Colon (tissue), 2 donors: Measurements from ENCODE around the gene SPATA6L.

Experiments
- FAIRE-seq: peaks from 2 replicates; lab custom pipeline; 2012; peaks lifted over from hg19 to GRCh38; lab: Jason Lieb, UNC
- donor health status: control.
- donor health status: control.

Gene SPATA6L, protein sequence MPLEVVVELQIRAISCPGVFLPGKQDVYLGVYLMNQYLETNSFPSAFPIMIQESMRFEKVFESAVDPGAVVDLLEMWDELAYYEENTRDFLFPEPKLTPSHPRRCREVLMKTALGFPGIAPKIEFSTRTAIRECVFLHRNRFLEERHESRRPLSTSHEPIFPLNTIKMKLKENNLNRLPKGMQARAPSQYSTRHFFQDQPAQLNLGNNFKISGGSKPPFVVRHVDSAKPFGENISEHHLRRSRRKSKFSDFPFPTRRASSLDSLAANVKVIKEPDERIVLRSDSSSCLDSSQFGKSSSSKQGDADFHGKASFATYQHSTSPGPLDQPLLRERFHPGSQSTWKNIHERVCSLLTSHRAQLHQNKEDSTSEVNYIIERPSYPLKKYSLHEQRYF

DNA sequence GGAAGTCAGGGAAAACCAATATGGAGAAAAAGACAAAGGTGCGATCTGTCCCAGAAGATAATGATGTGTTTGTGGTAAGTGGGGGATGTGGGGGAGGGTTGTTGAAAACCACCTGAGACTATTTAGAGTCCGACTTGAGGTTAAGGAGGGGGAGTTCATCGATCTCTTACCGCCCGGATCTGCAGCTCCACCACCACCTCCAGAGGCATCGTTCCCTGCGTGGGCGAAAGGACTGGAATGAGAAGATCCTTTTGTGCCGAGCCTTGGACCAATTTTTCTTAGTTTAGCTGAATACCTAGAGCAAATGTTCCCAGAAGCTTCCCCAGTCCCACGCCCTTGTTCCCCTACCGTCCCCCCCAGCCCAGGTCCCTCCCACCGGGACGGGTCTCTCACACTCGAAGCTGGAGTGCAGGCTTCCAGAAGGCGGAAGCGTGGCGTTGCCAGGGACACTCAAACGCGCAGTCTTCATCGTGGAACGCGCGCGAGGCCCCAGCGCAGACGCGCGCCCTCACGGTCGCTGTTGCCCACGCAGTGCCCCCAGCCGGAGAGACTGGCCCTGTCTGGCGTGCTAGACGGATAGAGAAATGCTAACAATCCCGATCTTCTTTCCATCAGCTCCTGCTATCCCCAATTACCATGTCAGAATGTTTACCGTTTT is at the start of gene SPATA6L:
Gene SPATA6L, minus strand, starts transcription at position 439 of the 658 bp plus-strand sequence. Its CDS starts 230 bp downstream, at position 209.
- FAIRE-seq = no peak

DNA sequence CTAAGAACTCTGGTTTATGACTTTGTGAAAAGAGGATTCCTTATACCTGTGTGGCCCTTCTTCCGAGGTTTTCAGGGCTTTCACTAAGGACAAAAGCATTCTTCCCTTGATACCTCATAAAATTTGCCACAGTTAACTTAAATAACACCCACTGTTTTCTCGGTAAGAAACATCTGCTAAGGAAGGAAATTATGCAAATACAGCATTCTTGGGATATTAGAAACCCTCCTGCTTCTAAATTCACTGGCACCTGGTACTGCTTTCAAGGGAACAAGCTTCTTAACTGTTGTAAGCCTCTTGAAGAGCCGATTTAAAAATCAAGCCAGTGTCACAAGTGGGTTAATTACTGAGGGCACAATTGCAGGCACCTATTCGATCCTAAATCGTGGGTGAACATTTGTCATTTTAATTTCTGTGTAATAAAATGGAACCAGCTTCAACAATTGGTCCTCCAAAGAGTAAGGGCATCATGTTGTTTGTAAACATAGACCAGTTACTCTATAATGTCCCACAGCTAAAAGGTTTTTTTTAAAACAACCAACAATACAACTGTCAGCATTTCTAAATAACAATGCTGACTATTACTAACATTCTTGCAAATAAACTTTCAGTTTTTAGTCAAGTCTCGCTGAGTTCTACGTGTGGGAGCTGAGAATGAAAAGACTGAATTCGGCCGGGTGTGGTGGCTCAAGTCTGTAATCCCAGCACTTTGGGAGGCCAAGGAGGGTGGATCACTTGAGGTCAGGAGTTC is 48.2 kb upstream of the SPATA6L start:
- FAIRE-seq = no peak

DNA sequence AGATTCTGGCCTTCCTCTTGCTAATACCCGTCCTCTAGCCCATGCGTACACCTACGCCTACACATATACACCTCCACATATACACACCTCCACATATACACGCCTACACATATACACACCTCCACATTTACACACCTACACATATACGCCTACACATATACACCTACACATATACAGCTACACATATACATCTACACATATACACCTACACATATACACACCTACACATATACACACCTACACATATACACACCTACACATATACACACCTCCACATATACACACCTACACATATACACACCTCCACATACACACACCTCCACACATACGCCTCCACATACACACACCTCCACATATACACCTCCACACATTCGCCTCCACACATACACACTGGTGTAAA is 47.6 kb upstream of the SPATA6L start:
- peak; percentile 33 for FAIRE-seq

- FAIRE-seq = no peak
These were observed 43.1 kb upstream of the SPATA6L start for GRCh38 chr9:4709380-4709779.

- FAIRE-seq = no peak
These were observed 40.8 kb upstream of the SPATA6L start for GRCh38 chr9:4706971-4707622.

GRCh38 chr9:4706021-4706420 is 39.7 kb upstream of the SPATA6L start:
- no peak for FAIRE-seq

- FAIRE-seq = no peak
These were observed 37.8 kb upstream of the SPATA6L start for GRCh38 chr9:4704129-4704528.

- FAIRE-seq = no peak
These were observed 35.2 kb upstream of the SPATA6L start for GRCh38 chr9:4701526-4701925.

DNA sequence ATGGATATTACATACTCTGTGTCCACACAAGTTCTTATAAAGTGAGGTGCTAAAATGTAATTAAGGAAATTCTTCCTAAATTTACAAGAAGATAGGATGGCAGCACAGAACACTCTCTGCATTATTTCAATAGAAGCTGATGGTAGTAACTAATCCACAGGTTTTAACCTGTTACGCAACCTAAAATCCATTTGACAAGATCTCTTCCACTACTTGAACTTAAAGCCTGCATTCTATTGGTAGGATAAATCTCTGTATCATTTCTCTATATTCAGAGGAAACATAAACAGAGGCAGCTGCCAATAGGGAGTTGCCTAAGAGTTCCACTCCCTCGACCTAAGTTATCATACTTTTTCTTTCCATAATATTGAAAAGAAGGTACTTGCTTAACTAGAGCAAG is 34.7 kb upstream of the SPATA6L start:
- FAIRE-seq = no peak

- no peak for FAIRE-seq
These were observed 33.8 kb upstream of the SPATA6L start for GRCh38 chr9:4700091-4700490.

DNA sequence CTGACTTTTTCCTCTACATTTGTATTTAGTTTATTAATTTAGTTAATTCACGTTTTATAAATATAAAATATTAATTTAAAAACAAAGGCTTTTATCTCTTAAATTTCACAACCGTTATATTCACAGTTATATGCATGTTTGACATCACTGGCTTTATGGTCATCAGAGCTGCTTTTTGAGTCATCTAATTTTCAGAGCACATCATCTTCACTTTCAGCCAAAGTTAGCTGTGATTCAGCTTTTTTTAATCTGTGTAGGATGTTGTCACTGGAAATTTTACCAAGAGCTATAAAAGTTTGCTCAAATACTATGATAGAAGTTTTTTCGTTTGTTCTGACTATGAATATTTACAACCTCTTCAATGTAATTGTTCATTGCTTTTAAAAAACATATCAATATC is 25.5 kb upstream of the SPATA6L start:
- no peak for FAIRE-seq

- no peak for FAIRE-seq
These were observed 23.9 kb upstream of the SPATA6L start for GRCh38 chr9:4690144-4690543.

DNA sequence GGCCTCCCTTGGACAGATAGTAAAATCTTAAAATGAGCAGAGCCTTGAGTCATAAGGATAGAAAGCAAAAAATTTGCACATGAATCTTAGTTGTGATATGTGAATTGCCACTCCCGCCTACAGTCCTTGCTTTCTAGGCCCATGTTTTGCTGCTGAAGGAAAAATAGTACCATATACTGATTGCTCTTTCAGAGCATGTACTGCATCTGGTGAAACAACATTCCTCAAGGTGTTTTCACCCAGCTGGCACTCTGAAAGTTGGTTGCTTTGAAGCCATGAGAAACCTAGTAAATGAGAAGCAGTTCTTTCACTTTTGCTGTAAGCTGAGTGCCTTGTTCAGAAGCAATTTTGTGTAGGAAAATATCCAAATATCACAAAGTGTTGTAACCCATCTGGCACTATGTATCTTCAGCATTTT is 23.4 kb upstream of the SPATA6L start:
- no peak for FAIRE-seq

DNA sequence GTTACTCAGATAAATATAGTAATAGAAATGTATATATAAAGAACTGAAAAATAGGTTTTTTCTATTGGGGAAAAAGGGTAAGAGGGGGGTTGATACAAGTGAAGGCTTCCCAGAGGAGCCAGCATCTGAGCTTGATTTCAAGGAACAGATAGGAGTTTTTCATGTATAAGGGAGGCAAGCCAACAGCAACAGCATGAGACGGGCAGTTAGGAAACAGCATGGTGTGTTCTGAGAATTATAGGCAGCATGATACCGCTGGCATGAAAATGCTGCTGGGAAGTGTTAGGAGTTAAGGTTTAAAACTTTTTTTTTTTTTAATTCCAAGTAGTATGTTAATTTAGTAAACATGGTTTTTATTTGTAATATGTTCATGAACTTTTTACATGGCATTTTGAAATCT is 22.7 kb upstream of the SPATA6L start:
- no peak for FAIRE-seq

- FAIRE-seq = no peak
These were observed 20.3 kb upstream of the SPATA6L start for GRCh38 chr9:4686584-4686983.

- no peak for FAIRE-seq
These were observed 19.8 kb upstream of the SPATA6L start for GRCh38 chr9:4686112-4686511.

DNA sequence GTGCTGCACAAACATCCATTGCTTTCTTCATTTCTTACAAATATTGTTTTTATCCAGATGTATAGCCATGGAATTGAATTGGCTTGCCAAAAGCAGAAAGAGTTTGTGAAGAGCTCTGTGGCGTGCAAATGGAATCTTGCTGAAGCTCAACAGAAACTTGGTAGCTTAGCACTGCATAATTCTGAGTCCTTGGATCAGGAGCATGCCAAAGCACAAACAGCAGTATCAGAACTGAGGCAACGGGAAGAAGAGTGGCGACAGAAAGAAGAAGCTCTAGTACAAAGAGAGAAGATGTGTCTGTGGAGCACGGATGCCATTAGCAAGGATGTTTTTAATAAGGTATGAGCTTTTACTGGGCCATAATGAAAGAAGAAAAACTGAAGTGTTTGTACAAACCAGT is 18.5 kb upstream of the SPATA6L start:
- FAIRE-seq = no peak

DNA sequence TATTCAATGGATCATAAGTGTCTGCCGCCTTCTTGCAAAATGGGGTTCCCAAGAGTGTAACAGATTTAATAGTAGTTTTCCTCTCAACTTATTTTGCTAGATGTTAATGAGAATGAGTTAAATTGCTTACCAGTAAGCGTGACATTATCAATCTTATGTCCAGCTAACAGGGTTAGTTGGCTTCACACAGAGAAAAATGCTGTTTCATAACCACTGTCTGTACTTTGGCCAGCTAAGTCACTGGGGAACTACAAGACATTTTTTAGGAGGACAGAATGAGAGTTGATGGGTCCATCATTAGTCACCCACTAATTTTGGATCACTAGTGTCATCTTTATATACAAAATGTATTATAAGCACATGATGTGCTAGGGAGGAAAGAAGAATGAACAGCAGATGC is 14.5 kb upstream of the SPATA6L start:
- FAIRE-seq = peak; percentile 5

DNA sequence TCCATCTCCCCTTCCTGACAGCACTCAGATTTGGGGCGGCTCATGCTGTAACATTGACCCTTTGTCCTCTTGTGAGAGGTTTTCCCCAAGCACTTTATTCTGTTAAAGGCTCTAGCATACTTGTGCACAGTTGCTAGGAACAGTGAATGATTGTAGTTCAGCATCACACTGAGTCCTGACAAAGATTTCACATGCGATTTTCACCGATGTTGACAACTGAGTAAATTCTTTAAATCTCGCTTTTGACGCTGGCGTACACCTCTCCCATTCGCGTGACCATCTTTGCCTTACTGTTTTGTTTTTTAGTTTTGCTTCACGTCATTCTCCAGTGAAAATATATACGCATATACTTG is 13.9 kb upstream of the SPATA6L start:
- no peak for FAIRE-seq

GRCh38 chr9:4679268-4680172 is 13.2 kb upstream of the SPATA6L start, which contains the start of gene CDC37L1:
CDC37L1 (plus strand) TSS chr9:4679569; CDS start chr9:4679768, 199 bp downstream.
- peak; percentile 18 for FAIRE-seq

- no peak for FAIRE-seq
These were observed 12.5 kb upstream of the SPATA6L start for GRCh38 chr9:4678679-4679267.
